Measurements from ENCODE around the gene TAF11L13.

DNA sequence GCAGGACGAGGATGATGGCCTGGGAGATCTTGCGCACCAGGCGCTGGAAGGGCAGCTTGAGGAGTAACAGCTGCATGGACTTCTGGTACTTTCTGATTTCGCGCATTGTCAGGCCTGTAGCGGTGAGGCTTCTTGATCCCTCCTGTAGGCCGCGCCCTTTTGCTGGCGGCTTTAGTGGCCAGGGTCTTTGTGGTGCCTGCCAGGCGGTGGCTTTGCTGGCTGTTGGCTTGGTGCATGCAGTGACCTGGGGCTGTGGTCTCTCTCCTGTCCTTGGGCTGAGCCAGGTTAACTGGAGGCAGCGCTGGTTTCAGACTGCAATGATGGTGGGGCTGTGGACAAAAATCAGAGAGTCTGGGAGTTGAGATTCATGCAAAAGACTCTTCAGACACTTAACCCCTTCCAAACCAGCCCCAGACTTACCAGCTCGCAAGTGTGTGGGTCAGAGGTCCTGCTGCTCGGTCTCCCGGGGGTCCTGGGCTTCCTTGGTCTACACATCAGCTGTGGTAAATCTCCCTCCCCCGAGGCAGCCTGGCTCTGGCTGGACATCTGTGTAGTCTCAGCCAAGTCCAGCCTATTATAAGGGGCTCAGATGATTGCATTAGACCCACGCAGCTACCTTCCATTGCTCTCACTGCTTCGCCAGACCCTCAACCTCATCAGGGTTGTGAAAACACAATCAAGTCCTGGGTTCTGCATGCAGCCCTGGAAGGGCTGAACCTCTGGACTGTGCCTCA is 16.8 kb upstream of the TAF11L13 start:
- TF ChIP-seq, protein P1, sequence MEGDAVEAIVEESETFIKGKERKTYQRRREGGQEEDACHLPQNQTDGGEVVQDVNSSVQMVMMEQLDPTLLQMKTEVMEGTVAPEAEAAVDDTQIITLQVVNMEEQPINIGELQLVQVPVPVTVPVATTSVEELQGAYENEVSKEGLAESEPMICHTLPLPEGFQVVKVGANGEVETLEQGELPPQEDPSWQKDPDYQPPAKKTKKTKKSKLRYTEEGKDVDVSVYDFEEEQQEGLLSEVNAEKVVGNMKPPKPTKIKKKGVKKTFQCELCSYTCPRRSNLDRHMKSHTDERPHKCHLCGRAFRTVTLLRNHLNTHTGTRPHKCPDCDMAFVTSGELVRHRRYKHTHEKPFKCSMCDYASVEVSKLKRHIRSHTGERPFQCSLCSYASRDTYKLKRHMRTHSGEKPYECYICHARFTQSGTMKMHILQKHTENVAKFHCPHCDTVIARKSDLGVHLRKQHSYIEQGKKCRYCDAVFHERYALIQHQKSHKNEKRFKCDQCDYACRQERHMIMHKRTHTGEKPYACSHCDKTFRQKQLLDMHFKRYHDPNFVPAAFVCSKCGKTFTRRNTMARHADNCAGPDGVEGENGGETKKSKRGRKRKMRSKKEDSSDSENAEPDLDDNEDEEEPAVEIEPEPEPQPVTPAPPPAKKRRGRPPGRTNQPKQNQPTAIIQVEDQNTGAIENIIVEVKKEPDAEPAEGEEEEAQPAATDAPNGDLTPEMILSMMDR (conservative IDR thresholded peaks at IDR 0.05; ENCODE audit: low read depth, low read length) = no peak
- no peak for TF ChIP-seq EZH2 (IDR thresholded peaks at IDR 0.05; ENCODE audit: borderline replicate concordance, low read depth, low read length, poor library complexity, severe bottlenecking)

All from A673 (cell line).